Natural killer cell (primary cell): ENCODE data around the gene NEMF. TPM values are rescaled to one million over a fixed set of nuclear protein-coding genes. Genes with fewer than 3 reads are reported as not detected.

Experiments used
- ATAC-seq, 3 donors: fragments of 150-1000 bp in 2 of 3; fragments of 200-7000 bp in 1 of 3; cut with Tn5 transposase; 1 replicate in 1 of 3; 2 replicates in 2 of 3; pipeline ENCODE4 v1.10.0; 2021; ENCODE audit warnings: mild to moderate bottlenecking in 2 of 3, moderate library complexity in 2 of 3
- DNase-seq, 2 donors: peaks; one replicate each; pipeline versions ENCODE4 v3.0.0 to v3.0.0-alpha.2; 2013 to 2021; ENCODE audit warnings: mixed read lengths in 1 of 2
- H3K27ac ChIP-seq: one replicate; pipeline ENCODE4 v1.5.1; 2013; ENCODE audit warnings: mild to moderate bottlenecking, low read length
- H3K27me3 ChIP-seq: one replicate; pipeline ENCODE4 v1.6.1; 2013; ENCODE audit warnings: low read length; ENCODE audit not compliant: control insufficient read depth, insufficient read depth
- H3K36me3 ChIP-seq: one replicate; pipeline ENCODE4 v1.6.1; 2013; ENCODE audit warnings: low read length; ENCODE audit not compliant: control insufficient read depth, insufficient read depth
- H3K4me1 ChIP-seq: one replicate; pipeline ENCODE4 v1.6.1; 2013; ENCODE audit warnings: low read length; ENCODE audit not compliant: control insufficient read depth, insufficient read depth
- H3K4me3 ChIP-seq: one replicate; pipeline ENCODE4 v1.5.1; 2013; ENCODE audit warnings: low read length
- H3K9me3 ChIP-seq: one replicate; pipeline ENCODE4 v1.6.1; 2013; ENCODE audit warnings: low read length; ENCODE audit not compliant: control insufficient read depth, insufficient read depth
- H3K27ac Mint-ChIP-seq, 2 donors: one replicate each; pipeline ENCODE4 v1.8.0; 2022; ENCODE audit warnings: mild to moderate bottlenecking in 2 of 2, mixed read lengths in 2 of 2, moderate library complexity in 1 of 2
- H3K27me3 Mint-ChIP-seq, 2 donors: one replicate each; pipeline ENCODE4 v1.8.0; 2022; ENCODE audit warnings: low read depth in 2 of 2, mixed read lengths in 2 of 2
- H3K36me3 Mint-ChIP-seq: one replicate; pipeline ENCODE4 v1.8.0; 2022; ENCODE audit warnings: mixed read lengths
- H3K4me1 Mint-ChIP-seq, 2 donors: one replicate each; pipeline ENCODE4 v1.8.0; 2022; ENCODE audit warnings: mixed read lengths in 2 of 2
- H3K4me3 Mint-ChIP-seq: one replicate; pipeline ENCODE4 v1.8.0; 2022; ENCODE audit warnings: mild to moderate bottlenecking, moderate library complexity, mixed read lengths
- H3K9me3 Mint-ChIP-seq, 2 donors: one replicate each; pipeline ENCODE4 v1.8.0; 2022; ENCODE audit warnings: mixed read lengths in 2 of 2
- WGBS: methylation state at CpG from one replicate; pipeline ENCODE4 v1.1.7; 2013; ENCODE audit warnings: missing lambda C conversion rate; ENCODE audit not compliant: insufficient coverage; 5-methylcytosine and 5-hydroxymethylcytosine counted together
- intact Hi-C: fragments of 100-400 bp; cut with micrococcal nuclease; formaldehyde crosslinking; loops from one replicate; pipeline ENCODE4 v1.14.2; 2022
- total RNA-seq, 4 donors: library from RNA; stranded (reverse); fragments of 120-200 nt in 1 of 4; gene quantifications; one replicate each; pipeline versions ENCODE4 v1.2.3 to v1.2.4, GENCODE V29; 2013 to 2022
- TF ChIP-seq, protein P1 (sequence below): fragments of 200-600 bp; IDR thresholded peaks from one replicate; pipeline ENCODE4 v1.8.0; 2022; ENCODE audit warnings: antibody characterized with exemption

Gene NEMF, protein sequence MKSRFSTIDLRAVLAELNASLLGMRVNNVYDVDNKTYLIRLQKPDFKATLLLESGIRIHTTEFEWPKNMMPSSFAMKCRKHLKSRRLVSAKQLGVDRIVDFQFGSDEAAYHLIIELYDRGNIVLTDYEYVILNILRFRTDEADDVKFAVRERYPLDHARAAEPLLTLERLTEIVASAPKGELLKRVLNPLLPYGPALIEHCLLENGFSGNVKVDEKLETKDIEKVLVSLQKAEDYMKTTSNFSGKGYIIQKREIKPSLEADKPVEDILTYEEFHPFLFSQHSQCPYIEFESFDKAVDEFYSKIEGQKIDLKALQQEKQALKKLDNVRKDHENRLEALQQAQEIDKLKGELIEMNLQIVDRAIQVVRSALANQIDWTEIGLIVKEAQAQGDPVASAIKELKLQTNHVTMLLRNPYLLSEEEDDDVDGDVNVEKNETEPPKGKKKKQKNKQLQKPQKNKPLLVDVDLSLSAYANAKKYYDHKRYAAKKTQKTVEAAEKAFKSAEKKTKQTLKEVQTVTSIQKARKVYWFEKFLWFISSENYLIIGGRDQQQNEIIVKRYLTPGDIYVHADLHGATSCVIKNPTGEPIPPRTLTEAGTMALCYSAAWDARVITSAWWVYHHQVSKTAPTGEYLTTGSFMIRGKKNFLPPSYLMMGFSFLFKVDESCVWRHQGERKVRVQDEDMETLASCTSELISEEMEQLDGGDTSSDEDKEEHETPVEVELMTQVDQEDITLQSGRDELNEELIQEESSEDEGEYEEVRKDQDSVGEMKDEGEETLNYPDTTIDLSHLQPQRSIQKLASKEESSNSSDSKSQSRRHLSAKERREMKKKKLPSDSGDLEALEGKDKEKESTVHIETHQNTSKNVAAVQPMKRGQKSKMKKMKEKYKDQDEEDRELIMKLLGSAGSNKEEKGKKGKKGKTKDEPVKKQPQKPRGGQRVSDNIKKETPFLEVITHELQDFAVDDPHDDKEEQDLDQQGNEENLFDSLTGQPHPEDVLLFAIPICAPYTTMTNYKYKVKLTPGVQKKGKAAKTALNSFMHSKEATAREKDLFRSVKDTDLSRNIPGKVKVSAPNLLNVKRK
- 100 to 1,000 TPM; 120 to 126 (median 122) TPM for total RNA-seq
- total RNA-seq (2013): 177 TPM

DNA sequence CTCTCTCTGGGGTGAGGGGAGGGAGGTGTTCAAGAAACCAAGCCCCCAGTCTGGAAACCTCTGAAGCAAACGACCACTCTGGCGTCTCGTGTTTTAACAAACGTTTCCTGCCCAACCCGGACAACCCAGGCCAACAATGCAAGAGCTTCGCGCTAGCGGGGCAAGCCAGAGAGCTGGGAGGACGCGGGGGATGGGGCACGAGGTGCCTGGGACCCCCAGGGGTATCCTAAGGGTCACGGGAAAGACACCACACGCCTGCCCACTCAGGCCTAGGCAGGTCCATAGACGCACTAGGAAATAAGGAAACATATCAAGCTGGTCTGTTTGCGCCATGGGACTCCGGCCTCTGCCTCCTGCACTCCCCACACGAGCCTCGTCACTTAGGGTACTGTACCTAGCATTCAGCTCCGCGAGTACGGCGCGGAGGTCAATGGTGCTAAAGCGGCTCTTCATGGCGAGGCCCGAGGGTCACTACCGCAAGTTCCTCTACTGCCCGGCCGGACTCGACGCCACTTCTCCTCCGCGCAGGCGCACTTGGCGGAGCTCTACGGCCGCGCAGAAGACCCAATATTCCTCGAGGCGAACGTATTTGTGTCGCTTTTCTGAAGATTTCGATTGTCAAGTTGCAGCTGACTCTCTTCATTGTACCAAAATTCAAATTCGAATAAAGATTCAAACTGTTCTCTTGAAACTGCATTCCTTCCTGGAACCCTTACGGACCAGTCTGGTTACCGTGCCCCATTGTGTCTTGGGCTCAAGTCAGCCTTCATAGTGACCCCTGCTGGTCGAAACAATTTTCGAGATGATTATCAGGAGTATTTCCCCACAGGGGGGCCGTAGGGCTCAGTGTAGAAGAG, at the start of gene NEMF:
Gene NEMF (minus strand): TSS at position 488 of the 857 bp plus-strand sequence. CDS start 35 bp downstream, at position 453.
- Histone ChIP-seq H3K4me1 (peaks cover 13% of the 10 kb centered on the region), H3K36me3 (peaks cover 21% of the 10 kb centered on the region), H3K27ac (peak within 1 kb of the TSS; percentile 86), H3K27me3 (no peaks in the 10 kb centered on the region), H3K9me3 (no peaks in the 10 kb centered on the region), H3K4me3 (peak within 1 kb of the TSS; percentile 84)
- H3K4me1 Mint-ChIP-seq: peaks cover 38 to 45% of the 10 kb centered on the region in 2 donors
- peaks cover 6% of the 10 kb centered on the region for H3K36me3 Mint-ChIP-seq
- no peaks in the 10 kb centered on the region for H3K27me3 Mint-ChIP-seq
- under 1% methylated on average over 49 of the region's 49 CpGs for WGBS
- peak; percentile 81 to 90 (median 82) for ATAC-seq
- H3K4me3 Mint-ChIP-seq: peak within 1 kb of the TSS; percentile 92
- H3K27ac Mint-ChIP-seq: peak within 1 kb of the TSS; percentile 93 to 98
- TF ChIP-seq, protein P1, sequence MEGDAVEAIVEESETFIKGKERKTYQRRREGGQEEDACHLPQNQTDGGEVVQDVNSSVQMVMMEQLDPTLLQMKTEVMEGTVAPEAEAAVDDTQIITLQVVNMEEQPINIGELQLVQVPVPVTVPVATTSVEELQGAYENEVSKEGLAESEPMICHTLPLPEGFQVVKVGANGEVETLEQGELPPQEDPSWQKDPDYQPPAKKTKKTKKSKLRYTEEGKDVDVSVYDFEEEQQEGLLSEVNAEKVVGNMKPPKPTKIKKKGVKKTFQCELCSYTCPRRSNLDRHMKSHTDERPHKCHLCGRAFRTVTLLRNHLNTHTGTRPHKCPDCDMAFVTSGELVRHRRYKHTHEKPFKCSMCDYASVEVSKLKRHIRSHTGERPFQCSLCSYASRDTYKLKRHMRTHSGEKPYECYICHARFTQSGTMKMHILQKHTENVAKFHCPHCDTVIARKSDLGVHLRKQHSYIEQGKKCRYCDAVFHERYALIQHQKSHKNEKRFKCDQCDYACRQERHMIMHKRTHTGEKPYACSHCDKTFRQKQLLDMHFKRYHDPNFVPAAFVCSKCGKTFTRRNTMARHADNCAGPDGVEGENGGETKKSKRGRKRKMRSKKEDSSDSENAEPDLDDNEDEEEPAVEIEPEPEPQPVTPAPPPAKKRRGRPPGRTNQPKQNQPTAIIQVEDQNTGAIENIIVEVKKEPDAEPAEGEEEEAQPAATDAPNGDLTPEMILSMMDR: peak; percentile 80
- no peaks in the 10 kb centered on the region for H3K9me3 Mint-ChIP-seq
- intact Hi-C loops: loop anchor here (1.0 to 2.0 kb wide), 4 partner anchors 10 to 680 kb away; partner anchors contain the start of genes DNAAF2 and MAP4K5
- DNase-seq: peak; percentile 71 to 93

DNA sequence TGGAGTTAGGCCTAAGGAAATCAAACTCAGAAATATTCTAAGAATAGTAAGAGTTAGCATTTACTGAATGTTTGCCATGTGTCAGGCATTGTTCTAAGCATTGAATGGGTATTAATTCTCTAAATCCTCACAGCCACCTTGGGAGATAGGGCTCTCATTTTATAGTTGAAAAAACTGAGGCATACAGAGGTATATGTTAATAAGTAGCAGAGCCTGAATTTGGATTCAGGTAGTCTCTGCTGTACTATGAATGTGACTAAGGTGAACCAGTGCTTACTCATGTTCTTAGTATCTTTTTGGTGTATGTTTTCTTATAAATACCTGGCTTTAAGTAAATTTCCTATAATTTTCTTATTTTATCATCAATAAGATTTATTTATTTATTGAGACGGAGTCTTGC, 48.4 kb upstream of the NEMF start:
- Mint-ChIP-seq H3K27ac (no peak overlapping the region), H3K36me3 (no peaks in the 10 kb centered on the region), H3K4me3 (no peak overlapping the region), H3K9me3 (no peaks in the 10 kb centered on the region), H3K4me1 (peaks cover 36 to 43% of the 10 kb centered on the region in 2 donors), H3K27me3 (no peaks in the 10 kb centered on the region)
- no peaks in the 10 kb centered on the region for H3K9me3 ChIP-seq
- ATAC-seq (no peak), DNase-seq (no peak)
- peaks cover 6% of the 10 kb centered on the region for H3K36me3 ChIP-seq
- H3K27me3 ChIP-seq: no peaks in the 10 kb centered on the region
- peaks cover 7% of the 10 kb centered on the region for H3K4me1 ChIP-seq
- intact Hi-C loops: no loop called here
- no peak overlapping the region for H3K27ac ChIP-seq
- WGBS: 100% methylated on average over 1 of the region's 1 CpG
- TF ChIP-seq, protein P1: no peak
- H3K4me3 ChIP-seq: no peak overlapping the region

DNA sequence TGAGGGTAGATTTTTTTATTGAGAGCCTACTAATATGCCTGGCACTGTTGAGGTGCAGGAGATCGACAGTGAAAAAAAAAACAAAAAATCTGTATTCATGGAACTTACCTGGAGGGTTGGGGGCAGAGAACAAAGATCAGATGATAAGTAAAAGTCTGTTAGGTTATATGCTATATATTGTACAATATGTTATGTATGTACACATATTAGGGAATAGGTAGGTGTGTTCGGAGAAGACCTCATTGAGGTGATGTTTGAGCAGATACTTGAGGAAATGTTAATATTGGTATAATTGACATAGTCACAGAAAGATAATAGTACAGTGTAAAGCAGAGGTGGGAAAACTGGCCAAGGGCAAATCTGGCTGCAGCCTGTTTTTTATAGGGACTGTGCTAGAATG, 45.9 kb upstream of the NEMF start:
- 72% methylated on average over 2 of the region's 2 CpGs for WGBS
- Mint-ChIP-seq H3K4me1 (peaks cover 54 to 58% of the 10 kb centered on the region in 2 donors), H3K27ac (peak overlapping the region; percentile 98 to 100), H3K36me3 (peaks cover 13% of the 10 kb centered on the region), H3K27me3 (no peaks in the 10 kb centered on the region), H3K9me3 (no peaks in the 10 kb centered on the region), H3K4me3 (peak overlapping the region; percentile 60)
- DNase-seq (peak in 1 of 2 donors; percentile 23), ATAC-seq (peak in 2 of 3 donors; percentile 26 to 27)
- Histone ChIP-seq H3K27me3 (no peaks in the 10 kb centered on the region), H3K9me3 (no peaks in the 10 kb centered on the region), H3K36me3 (peaks cover 27% of the 10 kb centered on the region), H3K4me1 (peaks cover 7% of the 10 kb centered on the region), H3K4me3 (no peak overlapping the region), H3K27ac (peak overlapping the region; percentile 65)
- intact Hi-C loops: no loop called here
- TF ChIP-seq, protein P1: no peak
